Lower leg skin (tissue), 3 donors: ENCODE results near the gene TBC1D25.

Experiments
- CTCF ChIP-seq, 3 donors: fragments of 450-650 bp; IDR thresholded peaks; one replicate each; pipeline ENCODE4 v1.5.1; 2016; ENCODE audit warnings: antibody characterized with exemption in 3 of 3, mild to moderate bottlenecking in 3 of 3, moderate library complexity in 2 of 3
- POLR2A ChIP-seq, 2 donors: fragments of 450-650 bp; IDR thresholded peaks; one replicate each; pipeline ENCODE4 v1.6.1; 2016 to 2017; ENCODE audit warnings: antibody characterized with exemption in 2 of 2, mild to moderate bottlenecking in 1 of 2, moderate library complexity in 1 of 2

DNA sequence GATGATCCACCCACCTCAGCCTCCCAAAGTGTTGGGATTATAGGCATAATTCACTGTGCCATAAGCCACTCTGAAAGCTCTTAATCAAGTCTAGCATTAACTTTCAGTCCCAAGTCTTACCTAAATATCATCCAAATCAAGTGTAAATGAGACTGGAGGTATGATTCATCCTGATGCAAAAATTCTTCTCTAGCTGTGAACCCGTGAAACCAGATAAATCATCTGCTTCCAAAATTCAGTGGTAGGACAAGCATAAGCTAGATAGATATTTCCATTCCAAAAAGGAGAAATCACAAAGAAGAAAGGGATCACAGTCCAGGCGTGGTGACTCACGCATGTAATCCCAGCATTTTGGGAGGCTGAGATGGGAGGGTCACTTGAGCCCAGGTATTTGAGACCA lies 8.8 kb upstream of the TBC1D25 start:
- TF ChIP-seq CTCF (IDR thresholded peaks at IDR 0.05) (no peak), POLR2A (IDR thresholded peaks at IDR 0.05) (no peak)
